Neuronal stem cell (in vitro differentiated cells): Measurements from ENCODE around the gene COPS4. TPM values are rescaled to one million over a fixed set of nuclear protein-coding genes. Genes with fewer than 3 reads are reported as not detected.

ENCODE experiments used
- small RNA-seq: library from polyadenylated mRNA; stranded (forward); fragments of <200 nt; extraction: miRNeasy Mini kit (QIAGEN cat#:217004); gene quantifications from one replicate; pipeline ENCODE3, GENCODE V24; 2013; ENCODE audit not compliant: insufficient read depth

The COPS4 gene

Small RNA genes lying within 50 kb of the gene (small RNA-seq; reads per million reads assigned to genes)
- not detected for gene RNU6-615P
